Activated CD4-positive, alpha-beta T cell treated with anti-CD3 and anti-CD28 coated beads, Interleukin-2, amount 10 ng/mL, durations not matched to agents 7 days and 5 days (primary cell): ENCODE measurements around the gene PAGR1. TPM values are rescaled to one million over a fixed set of nuclear protein-coding genes. Genes with fewer than 3 reads are reported as not detected.

Source experiments
- CTCF ChIA-PET: fragments of 350-600 bp; sonication (Branson Sonifier 250); formaldehyde crosslinking; loops from one replicate; lab custom pipeline; 2021; ENCODE audit warnings: antibody characterized with exemption; lab: Charles Lee
- POLR2A ChIA-PET: fragments of 350-600 bp; sonication (Branson Sonifier 250); formaldehyde crosslinking; loops from one replicate; lab custom pipeline; 2021; ENCODE audit warnings: antibody characterized with exemption; lab: Charles Lee
- DNase-seq: peaks from one replicate; pipeline ENCODE4 v3.0.0-alpha.2; 2020
- H3K27ac Mint-ChIP-seq: one replicate; pipeline ENCODE4 v1.8.0; 2021; ENCODE audit warnings: mild to moderate bottlenecking, moderate library complexity, mixed read lengths
- H3K27me3 Mint-ChIP-seq: one replicate; pipeline ENCODE4 v1.8.0; 2021; ENCODE audit warnings: mixed read lengths
- H3K36me3 Mint-ChIP-seq: one replicate; pipeline ENCODE4 v1.8.0; 2021; ENCODE audit warnings: low read depth, mixed read lengths
- H3K4me1 Mint-ChIP-seq: one replicate; pipeline ENCODE4 v1.8.0; 2021; ENCODE audit warnings: mixed read lengths
- H3K4me3 Mint-ChIP-seq: one replicate; pipeline ENCODE4 v1.8.0; 2021; ENCODE audit warnings: mild to moderate bottlenecking, moderate library complexity, mixed read lengths
- H3K9me3 Mint-ChIP-seq: one replicate; pipeline ENCODE4 v1.8.0; 2021; ENCODE audit warnings: mixed read lengths
- total RNA-seq, 2 experiments: library from RNA; stranded (reverse); gene quantifications; one replicate each; pipeline ENCODE4 v1.2.3, GENCODE V29; 2021

The PAGR1 gene
- total RNA-seq, 2 experiments from 2014 or later: 26.8 to 29.6 TPM

GRCh38 chr16:29809850-29810698, 5.9 kb upstream of the PAGR1 start:
- peak overlapping the region; percentile 71 for H3K4me3 Mint-ChIP-seq
- peaks cover 13% of the 10 kb centered on the region for H3K27me3 Mint-ChIP-seq
- peaks cover 67% of the 10 kb centered on the region for H3K4me1 Mint-ChIP-seq
- POLR2A ChIA-PET: interaction anchor here (0.6 to 0.9 kb wide), 2 partner anchors 12 to 20 kb away, joined by 3 to 4 read pairs; no protein-coding TSS in a partner anchor
- H3K36me3 Mint-ChIP-seq: peaks cover 37% of the 10 kb centered on the region
- H3K27ac Mint-ChIP-seq: peak overlapping the region; percentile 62
- H3K9me3 Mint-ChIP-seq: no peaks in the 10 kb centered on the region
- CTCF ChIA-PET: interaction anchor here (0.9 to 4.3 kb wide), 2 partner anchors 11 to 16 kb away, joined by 6 to 39 read pairs; partner anchors contain the start of gene MVP
- DNase-seq: peak; percentile 33

GRCh38 chr16:29810699-29811169, 5.2 kb upstream of the PAGR1 start:
- peaks cover 69% of the 10 kb centered on the region for H3K4me1 Mint-ChIP-seq
- no peaks in the 10 kb centered on the region for H3K9me3 Mint-ChIP-seq
- H3K27ac Mint-ChIP-seq: peak overlapping the region; percentile 62
- peaks cover 13% of the 10 kb centered on the region for H3K27me3 Mint-ChIP-seq
- peak overlapping the region; percentile 71 for H3K4me3 Mint-ChIP-seq
- peaks cover 34% of the 10 kb centered on the region for H3K36me3 Mint-ChIP-seq
- no peak for DNase-seq
- ChIA-PET POLR2A (interaction anchor here (0.6 to 0.9 kb wide), 2 partner anchors 11 to 21 kb away, joined by 3 to 4 read pairs; no protein-coding TSS in a partner anchor), CTCF (no interaction called here)

GRCh38 chr16:29811170-29811895, 4.6 kb upstream of the PAGR1 start:
- POLR2A ChIA-PET: no interaction called here
- DNase-seq: peak; percentile 76
- CTCF ChIA-PET: interaction anchor here (0.6 to 1.2 kb wide), 2 partner anchors 87 to 111 kb away, joined by 4 to 5 read pairs; no protein-coding TSS in a partner anchor
- H3K9me3 Mint-ChIP-seq: no peaks in the 10 kb centered on the region
- peaks cover 13% of the 10 kb centered on the region for H3K27me3 Mint-ChIP-seq
- peaks cover 35% of the 10 kb centered on the region for H3K36me3 Mint-ChIP-seq
- peak overlapping the region; percentile 71 for H3K4me3 Mint-ChIP-seq
- H3K4me1 Mint-ChIP-seq: peaks cover 70% of the 10 kb centered on the region
- H3K27ac Mint-ChIP-seq: peak overlapping the region; percentile 57

GRCh38 chr16:29811896-29812665, 3.9 kb upstream of the PAGR1 start, which contains the start of gene PRRT2:
TSS of gene PRRT2 (plus strand) at chr16:29812193. CDS start at chr16:29813055, 862 bp downstream.
- ChIA-PET CTCF (interaction anchor here (0.6 to 8.8 kb wide), 3 partner anchors 22 to 111 kb away, joined by 4 to 46 read pairs (median 5); partner anchors contain the start of gene KIF22), POLR2A (no interaction called here)
- Mint-ChIP-seq H3K36me3 (peaks cover 40% of the 10 kb centered on the region), H3K9me3 (no peaks in the 10 kb centered on the region), H3K27me3 (peaks cover 13% of the 10 kb centered on the region), H3K4me1 (peaks cover 74% of the 10 kb centered on the region), H3K27ac (peak within 1 kb of the TSS; percentile 57), H3K4me3 (peak within 1 kb of the TSS; percentile 71)
- peak; percentile 52 for DNase-seq

GRCh38 chr16:29812754-29813643, 3.0 kb upstream of the PAGR1 start:
- no peak overlapping the region for H3K27ac Mint-ChIP-seq
- no peaks in the 10 kb centered on the region for H3K9me3 Mint-ChIP-seq
- H3K4me1 Mint-ChIP-seq: peaks cover 75% of the 10 kb centered on the region
- ChIA-PET CTCF (interaction anchor here (0.8 to 8.8 kb wide), 3 partner anchors 8 to 36 kb away, joined by 3 to 46 read pairs (median 4); partner anchors contain the start of gene KIF22), POLR2A (no interaction called here)
- DNase-seq: no peak
- H3K4me3 Mint-ChIP-seq: no peak overlapping the region
- peaks cover 13% of the 10 kb centered on the region for H3K27me3 Mint-ChIP-seq
- peaks cover 38% of the 10 kb centered on the region for H3K36me3 Mint-ChIP-seq

GRCh38 chr16:29813644-29814562, 2.0 kb upstream of the PAGR1 start:
- peak overlapping the region; percentile 96 for H3K27ac Mint-ChIP-seq
- peaks cover 38% of the 10 kb centered on the region for H3K36me3 Mint-ChIP-seq
- peak overlapping the region; percentile 33 for H3K4me3 Mint-ChIP-seq
- H3K4me1 Mint-ChIP-seq: peaks cover 75% of the 10 kb centered on the region
- no peak for DNase-seq
- ChIA-PET CTCF (interaction anchor here (0.8 to 8.8 kb wide), 3 partner anchors 9 to 35 kb away, joined by 3 to 46 read pairs (median 4); partner anchors contain the start of gene KIF22), POLR2A (no interaction called here)
- H3K9me3 Mint-ChIP-seq: no peaks in the 10 kb centered on the region
- peaks cover 13% of the 10 kb centered on the region for H3K27me3 Mint-ChIP-seq

- H3K27ac Mint-ChIP-seq: peak overlapping the region; percentile 96
- peaks cover 39% of the 10 kb centered on the region for H3K36me3 Mint-ChIP-seq
- POLR2A ChIA-PET: no interaction called here
- DNase-seq: no peak
- H3K4me3 Mint-ChIP-seq: peak overlapping the region; percentile 91
- H3K27me3 Mint-ChIP-seq: peaks cover 13% of the 10 kb centered on the region
- H3K9me3 Mint-ChIP-seq: no peaks in the 10 kb centered on the region
- peaks cover 79% of the 10 kb centered on the region for H3K4me1 Mint-ChIP-seq
- CTCF ChIA-PET: interaction anchor here (1.9 to 8.8 kb wide), 2 partner anchors 24 to 34 kb away, joined by 4 to 46 read pairs; partner anchors contain the start of gene KIF22
Measured at GRCh38 chr16:29814592-29814991, 1.4 kb upstream of the PAGR1 start.

- no peak for DNase-seq
- Mint-ChIP-seq H3K36me3 (peaks cover 40% of the 10 kb centered on the region), H3K27ac (peak overlapping the region; percentile 96), H3K4me1 (peaks cover 79% of the 10 kb centered on the region), H3K27me3 (peaks cover 13% of the 10 kb centered on the region), H3K9me3 (no peaks in the 10 kb centered on the region), H3K4me3 (peak overlapping the region; percentile 91)
- ChIA-PET POLR2A (interaction anchor here (0.6 to 1.7 kb wide), 3 partner anchors 8 to 115 kb away, joined by 3 to 9 read pairs (median 4); partner anchors contain the start of gene MAZ), CTCF (interaction anchor here (0.6 to 8.8 kb wide), 23 partner anchors 8 to 468 kb away, joined by 3 to 46 read pairs (median 4); partner anchors contain the start of genes KIF22, MAZ and SEZ6L2)
Measured at GRCh38 chr16:29815032-29815721, 775 bp upstream of the PAGR1 start.

- POLR2A ChIA-PET: interaction anchor here (0.7 to 1.7 kb wide), 3 partner anchors 10 to 127 kb away, joined by 3 to 9 read pairs (median 8); partner anchors contain the start of gene MAZ
- Mint-ChIP-seq H3K27ac (peak overlapping the region; percentile 96), H3K36me3 (peaks cover 41% of the 10 kb centered on the region), H3K4me1 (peaks cover 65% of the 10 kb centered on the region), H3K4me3 (peak overlapping the region; percentile 91), H3K27me3 (peaks cover 9% of the 10 kb centered on the region), H3K9me3 (no peaks in the 10 kb centered on the region)
- CTCF ChIA-PET: interaction anchor here (0.7 to 8.8 kb wide), 15 partner anchors 8 to 198 kb away, joined by 3 to 46 read pairs (median 4); partner anchors contain the start of genes KIF22, MAZ and TMEM219
- DNase-seq: peak; percentile 69
Measured at GRCh38 chr16:29816694-29817441, 916 bp downstream of the PAGR1 start.
